Measurements from ENCODE around the gene PMAIP1. TPM values are rescaled to one million over a fixed set of nuclear protein-coding genes. Genes with fewer than 3 reads are reported as not detected.

The PMAIP1 gene
- total RNA-seq, 3 donors from 2014 or later: 68.7 to 93.0 (median 79.7) TPM

DNA sequence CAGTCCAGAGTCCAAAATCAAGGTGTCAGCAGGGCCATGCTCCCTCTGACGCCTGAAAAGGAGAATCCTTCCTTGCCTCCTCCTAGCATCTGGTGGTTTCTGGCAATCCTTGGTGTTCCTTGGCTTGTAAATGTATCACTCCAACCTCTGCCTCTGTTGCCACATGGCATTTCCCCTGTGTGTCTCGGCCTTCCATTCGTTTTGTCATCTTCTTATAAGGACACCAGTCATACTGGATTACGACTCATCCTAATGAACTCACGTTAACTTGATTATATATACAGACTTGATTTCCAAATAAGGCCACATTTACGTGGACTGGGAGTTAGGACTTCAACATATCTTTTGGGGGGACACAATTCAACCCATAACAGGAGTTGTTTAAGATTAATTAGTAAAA, 15.8 kb downstream of the PMAIP1 start:
- no peaks in the 10 kb centered on the region for H3K9me3 Mint-ChIP-seq
- H3K4me1 Mint-ChIP-seq (ENCODE audit: low read depth): peaks cover 11% of the 10 kb centered on the region
- H3K4me3 Mint-ChIP-seq: no peak overlapping the region
- H3K27me3 Mint-ChIP-seq (ENCODE audit: low read depth): peaks cover 4% of the 10 kb centered on the region
- H3K36me3 Mint-ChIP-seq (ENCODE audit: insufficient read depth): no peaks in the 10 kb centered on the region
- ATAC-seq: no peak
- DNase-seq: no peak

- DNase-seq (no peak), ATAC-seq (no peak)
- H3K9me3 Mint-ChIP-seq: no peaks in the 10 kb centered on the region
- H3K27me3 Mint-ChIP-seq (ENCODE audit: low read depth): peaks cover 4% of the 10 kb centered on the region
- H3K36me3 Mint-ChIP-seq (ENCODE audit: insufficient read depth): no peaks in the 10 kb centered on the region
- peaks cover 15% of the 10 kb centered on the region for H3K4me1 Mint-ChIP-seq (ENCODE audit: low read depth)
- no peak overlapping the region for H3K4me3 Mint-ChIP-seq
These were observed 16.9 kb downstream of the PMAIP1 start for GRCh38 chr18:59916746-59917145.

DNA sequence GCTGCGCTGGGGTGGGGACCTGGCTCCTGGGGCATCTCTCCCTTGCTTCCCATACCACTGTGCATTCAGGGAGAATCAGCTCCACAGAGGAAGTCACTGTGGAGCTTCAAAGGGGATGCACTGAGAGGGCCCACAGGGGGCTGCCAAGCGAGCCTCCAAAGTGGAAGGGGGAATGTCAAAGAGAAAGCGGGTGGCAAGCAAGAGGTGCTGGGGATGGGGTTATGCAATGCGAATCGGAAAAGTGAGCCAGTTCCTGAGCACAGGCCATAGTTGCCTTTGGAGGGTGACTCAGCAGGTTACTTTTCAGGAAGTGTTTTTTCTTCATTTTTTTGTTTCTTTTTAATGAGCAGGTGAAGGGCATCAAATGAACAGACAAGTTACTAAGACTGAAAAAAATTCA, 17.6 kb downstream of the PMAIP1 start:
- H3K9me3 Mint-ChIP-seq: no peaks in the 10 kb centered on the region
- H3K27me3 Mint-ChIP-seq (ENCODE audit: low read depth): peaks cover 4% of the 10 kb centered on the region
- no peak overlapping the region for H3K4me3 Mint-ChIP-seq
- ATAC-seq (no peak), DNase-seq (no peak)
- H3K4me1 Mint-ChIP-seq (ENCODE audit: low read depth): peaks cover 17% of the 10 kb centered on the region
- H3K36me3 Mint-ChIP-seq (ENCODE audit: insufficient read depth): no peaks in the 10 kb centered on the region

GRCh38 chr18:59918320-59918755, 18.5 kb downstream of the PMAIP1 start:
- H3K9me3 Mint-ChIP-seq: no peaks in the 10 kb centered on the region
- no peak for DNase-seq
- ATAC-seq: no peak
- H3K4me3 Mint-ChIP-seq: no peak overlapping the region
- peaks cover 18% of the 10 kb centered on the region for H3K4me1 Mint-ChIP-seq (ENCODE audit: low read depth)
- H3K36me3 Mint-ChIP-seq (ENCODE audit: insufficient read depth): no peaks in the 10 kb centered on the region
- H3K27me3 Mint-ChIP-seq (ENCODE audit: low read depth): peaks cover 4% of the 10 kb centered on the region

DNA sequence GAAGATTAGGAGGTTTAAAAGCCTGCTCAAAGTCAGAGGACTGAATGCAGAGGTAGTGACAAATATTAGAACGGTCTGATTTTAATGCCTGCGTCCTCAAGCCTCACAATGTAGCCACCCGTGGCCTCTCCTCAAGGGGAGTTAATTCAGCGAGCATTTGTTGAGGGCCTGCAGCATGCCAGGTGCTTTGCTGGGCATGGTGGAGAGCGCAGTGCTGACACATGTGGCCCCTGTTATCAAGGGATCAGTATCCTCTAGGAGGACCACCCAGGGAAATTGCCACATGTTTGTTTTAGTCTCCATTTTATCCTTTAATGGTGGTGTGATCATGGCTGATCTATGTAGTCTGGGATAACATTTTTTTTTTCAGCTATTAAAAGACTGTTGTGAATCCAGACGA, 19.2 kb downstream of the PMAIP1 start:
- DNase-seq: no peak
- ATAC-seq: no peak
- H3K27me3 Mint-ChIP-seq (ENCODE audit: low read depth): peaks cover 4% of the 10 kb centered on the region
- no peak overlapping the region for H3K4me3 Mint-ChIP-seq
- H3K9me3 Mint-ChIP-seq: no peaks in the 10 kb centered on the region
- no peaks in the 10 kb centered on the region for H3K36me3 Mint-ChIP-seq (ENCODE audit: insufficient read depth)
- H3K4me1 Mint-ChIP-seq (ENCODE audit: low read depth): peaks cover 21% of the 10 kb centered on the region

GRCh38 chr18:59921384-59921891, 21.6 kb downstream of the PMAIP1 start:
- peaks cover 4% of the 10 kb centered on the region for H3K27me3 Mint-ChIP-seq (ENCODE audit: low read depth)
- DNase-seq: no peak
- peaks cover 22% of the 10 kb centered on the region for H3K4me1 Mint-ChIP-seq (ENCODE audit: low read depth)
- no peaks in the 10 kb centered on the region for H3K9me3 Mint-ChIP-seq
- H3K4me3 Mint-ChIP-seq: no peak overlapping the region
- H3K36me3 Mint-ChIP-seq (ENCODE audit: insufficient read depth): no peaks in the 10 kb centered on the region
- ATAC-seq: peak; percentile 79 to 88

- DNase-seq (no peak), ATAC-seq (no peak)
- H3K4me1 Mint-ChIP-seq (ENCODE audit: low read depth): peaks cover 27% of the 10 kb centered on the region
- no peaks in the 10 kb centered on the region for H3K27me3 Mint-ChIP-seq (ENCODE audit: low read depth)
- no peaks in the 10 kb centered on the region for H3K9me3 Mint-ChIP-seq
- H3K36me3 Mint-ChIP-seq (ENCODE audit: insufficient read depth): no peaks in the 10 kb centered on the region
- no peak overlapping the region for H3K4me3 Mint-ChIP-seq
These were observed 23.9 kb downstream of the PMAIP1 start for GRCh38 chr18:59923539-59924196.

- DNase-seq (no peak), ATAC-seq (no peak)
- Mint-ChIP-seq H3K4me3 (no peak overlapping the region), H3K27me3 (ENCODE audit: low read depth) (no peaks in the 10 kb centered on the region), H3K9me3 (no peaks in the 10 kb centered on the region), H3K36me3 (ENCODE audit: insufficient read depth) (no peaks in the 10 kb centered on the region), H3K4me1 (ENCODE audit: low read depth) (peaks cover 27% of the 10 kb centered on the region)
These were observed 26.3 kb downstream of the PMAIP1 start for GRCh38 chr18:59926131-59926530.

DNA sequence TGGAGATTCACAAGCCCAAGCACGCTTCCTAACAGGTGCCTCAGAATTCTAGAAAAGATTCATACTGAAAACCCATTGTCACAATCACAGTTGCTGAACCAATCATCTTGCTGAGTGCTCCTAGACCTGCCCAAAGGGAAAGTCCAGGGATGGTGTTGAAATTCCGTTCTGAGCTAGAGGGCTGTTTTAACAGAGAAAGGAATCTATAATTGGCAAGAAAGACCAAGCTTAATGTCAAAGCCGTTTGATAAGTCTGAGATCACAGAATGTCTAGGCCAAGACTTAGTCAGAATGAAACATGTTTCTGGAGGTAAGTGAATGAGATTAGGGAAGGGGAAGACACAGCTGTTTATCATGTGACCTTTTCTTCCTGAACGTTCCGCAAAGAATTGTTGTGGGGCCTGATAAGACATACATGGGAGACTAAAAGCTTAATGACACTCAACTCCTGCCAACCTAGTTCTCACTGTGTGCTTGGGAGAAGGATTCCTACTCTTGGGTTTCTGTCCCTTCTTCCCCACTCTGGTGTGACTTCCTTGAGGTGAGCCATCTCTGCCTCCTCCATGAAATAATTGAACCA, 27.5 kb downstream of the PMAIP1 start:
- DNase-seq: no peak
- Mint-ChIP-seq H3K36me3 (ENCODE audit: insufficient read depth) (no peaks in the 10 kb centered on the region), H3K4me3 (no peak overlapping the region), H3K27me3 (ENCODE audit: low read depth) (no peaks in the 10 kb centered on the region), H3K4me1 (ENCODE audit: low read depth) (peaks cover 19% of the 10 kb centered on the region), H3K9me3 (no peaks in the 10 kb centered on the region)
- peak; percentile 83 for ATAC-seq

DNA sequence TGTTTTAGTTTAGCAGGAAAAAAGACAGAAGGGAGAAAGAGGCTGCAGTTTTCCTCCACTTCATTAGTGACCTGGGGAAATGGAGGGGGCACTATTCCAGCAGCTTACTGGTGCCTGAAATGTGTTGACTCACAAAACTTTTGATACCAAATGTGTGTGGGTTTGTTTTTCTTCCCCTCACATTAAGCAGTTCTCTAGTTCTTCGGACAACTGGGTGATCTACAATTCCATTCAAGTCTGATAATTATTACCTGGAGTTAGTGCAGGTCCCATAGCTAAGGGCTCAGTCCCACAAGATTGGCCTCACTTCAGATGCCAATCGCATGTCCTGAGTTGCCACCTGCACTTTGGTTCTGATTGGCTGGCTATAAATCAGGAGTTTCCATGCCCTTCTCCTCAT, 28.4 kb downstream of the PMAIP1 start:
- H3K4me3 Mint-ChIP-seq: no peak overlapping the region
- peaks cover 19% of the 10 kb centered on the region for H3K4me1 Mint-ChIP-seq (ENCODE audit: low read depth)
- no peaks in the 10 kb centered on the region for H3K27me3 Mint-ChIP-seq (ENCODE audit: low read depth)
- no peaks in the 10 kb centered on the region for H3K36me3 Mint-ChIP-seq (ENCODE audit: insufficient read depth)
- DNase-seq (no peak), ATAC-seq (no peak)
- H3K9me3 Mint-ChIP-seq: no peaks in the 10 kb centered on the region

DNA sequence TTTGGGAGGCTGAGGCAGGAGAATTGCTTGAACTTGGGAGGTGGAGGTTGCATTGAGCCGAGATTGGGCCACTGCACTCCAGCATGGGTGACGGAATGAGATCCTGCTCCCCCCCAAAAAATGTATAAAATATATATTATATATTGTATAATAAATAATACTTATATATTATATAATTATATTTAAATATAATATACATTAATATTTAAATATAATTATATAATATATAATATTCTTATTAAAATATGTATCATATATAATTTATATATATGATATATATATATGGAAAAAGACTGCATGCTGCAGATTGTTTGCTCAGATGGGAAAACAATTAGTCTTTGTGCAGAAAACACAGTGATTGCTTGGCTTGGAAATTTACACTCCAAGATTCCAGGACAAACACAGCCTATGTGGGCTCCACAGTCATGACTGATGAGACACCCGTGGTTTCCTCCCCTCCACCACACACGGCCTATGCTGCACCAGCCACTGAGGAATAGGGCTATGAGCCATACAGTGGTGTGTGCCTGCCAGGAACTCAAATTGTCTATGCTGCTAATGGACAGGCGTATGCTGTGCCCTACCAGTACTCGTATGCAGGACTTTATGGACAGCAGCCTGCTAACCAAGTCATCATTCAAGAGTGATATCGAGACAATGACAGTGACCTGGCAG, 30.0 kb downstream of the PMAIP1 start:
- Mint-ChIP-seq H3K27me3 (ENCODE audit: low read depth) (no peaks in the 10 kb centered on the region), H3K4me1 (ENCODE audit: low read depth) (peaks cover 15% of the 10 kb centered on the region), H3K4me3 (no peak overlapping the region), H3K36me3 (ENCODE audit: insufficient read depth) (no peaks in the 10 kb centered on the region), H3K9me3 (no peaks in the 10 kb centered on the region)
- no peak for DNase-seq
- no peak for ATAC-seq

GRCh38 chr18:59932401-59932800, 32.6 kb downstream of the PMAIP1 start:
- ATAC-seq (no peak), DNase-seq (no peak)
- Mint-ChIP-seq H3K4me3 (no peak overlapping the region), H3K9me3 (no peaks in the 10 kb centered on the region), H3K27me3 (ENCODE audit: low read depth) (no peaks in the 10 kb centered on the region), H3K4me1 (ENCODE audit: low read depth) (peaks cover 5% of the 10 kb centered on the region), H3K36me3 (ENCODE audit: insufficient read depth) (no peaks in the 10 kb centered on the region)

DNA sequence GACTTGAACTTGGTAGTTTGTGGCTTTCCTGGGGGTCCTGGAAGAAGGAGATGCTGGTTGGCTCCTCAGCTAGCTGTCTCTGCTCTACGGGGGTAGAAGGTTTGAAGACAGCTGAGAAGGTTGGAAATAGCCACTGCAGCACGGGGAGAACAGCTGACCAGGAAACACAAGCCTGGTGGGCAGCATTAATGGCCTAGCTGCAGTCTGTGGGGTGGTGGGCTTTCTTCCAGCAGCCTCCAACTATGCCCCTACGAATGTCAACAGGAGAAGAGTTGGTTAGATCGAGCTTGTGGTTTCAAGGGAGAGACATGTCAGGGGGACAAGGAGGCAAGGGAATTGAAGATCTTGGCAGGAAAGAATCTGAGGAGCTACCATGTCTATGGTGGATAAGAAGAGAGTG, 38.9 kb downstream of the PMAIP1 start:
- no peaks in the 10 kb centered on the region for H3K27me3 Mint-ChIP-seq (ENCODE audit: low read depth)
- no peak for ATAC-seq
- no peaks in the 10 kb centered on the region for H3K9me3 Mint-ChIP-seq
- no peak overlapping the region for H3K4me3 Mint-ChIP-seq
- DNase-seq: no peak
- no peaks in the 10 kb centered on the region for H3K36me3 Mint-ChIP-seq (ENCODE audit: insufficient read depth)
- no peaks in the 10 kb centered on the region for H3K4me1 Mint-ChIP-seq (ENCODE audit: low read depth)

- H3K4me1 Mint-ChIP-seq (ENCODE audit: low read depth): no peaks in the 10 kb centered on the region
- ATAC-seq (no peak), DNase-seq (no peak)
- H3K36me3 Mint-ChIP-seq (ENCODE audit: insufficient read depth): no peaks in the 10 kb centered on the region
- H3K4me3 Mint-ChIP-seq: no peak overlapping the region
- H3K27me3 Mint-ChIP-seq (ENCODE audit: low read depth): no peaks in the 10 kb centered on the region
- no peaks in the 10 kb centered on the region for H3K9me3 Mint-ChIP-seq
These were observed 39.3 kb downstream of the PMAIP1 start for GRCh38 chr18:59939127-59939526.

GRCh38 chr18:59940068-59940467, 40.3 kb downstream of the PMAIP1 start:
- no peak for DNase-seq
- no peak for ATAC-seq
- Mint-ChIP-seq H3K4me3 (no peak overlapping the region), H3K27me3 (ENCODE audit: low read depth) (no peaks in the 10 kb centered on the region), H3K9me3 (no peaks in the 10 kb centered on the region), H3K36me3 (ENCODE audit: insufficient read depth) (no peaks in the 10 kb centered on the region), H3K4me1 (ENCODE audit: low read depth) (no peaks in the 10 kb centered on the region)

Data from activated T-cell treated with anti-CD3 and anti-CD28 coated beads, Interleukin-2, amount 50 U/mL, for 4 hours (primary cell).